MM.1S (cell line): ENCODE measurements around the gene UBE2Q2.
"Not testable (repeated sequence)": the region's sequence is repeated elsewhere in the genome, so short reads cannot be mapped to it uniquely, and the experiment has no call there.

Experiments used
- CTCF ChIP-seq: fragments of 300-600 bp; sonication (generic); IDR thresholded peaks from 2 replicates; pipeline ENCODE4 v1.5.1; 2016; ENCODE audit warnings: antibody characterized with exemption, low read length, mixed read lengths
- EZH2 ChIP-seq: fragments of 300-600 bp; sonication (generic); optimal IDR thresholded peaks from 2 replicates; pipeline ENCODE3; 2017; ENCODE audit warnings: low read depth, mild to moderate bottlenecking, antibody characterized with exemption, low read length, mixed read lengths
- EZH2phosphoT487 ChIP-seq: fragments of 300-600 bp; sonication (generic); IDR thresholded peaks from 2 replicates; pipeline ENCODE4 v1.6.1; 2018; ENCODE audit warnings: antibody characterized with exemption, low read length

- TF ChIP-seq EZH2phosphoT487, CTCF, EZH2: not testable (repeated sequence)
Measured at GRCh38 chr15:75797146-75797545, 46.1 kb upstream of the UBE2Q2 start.
